Esophagus squamous epithelium (tissue), 4 donors: Measurements from ENCODE around the gene WDR1.

Source experiments
- CTCF ChIP-seq, 6 experiments: fragments of 450-650 bp in 4 of 6; fragments of 200-600 bp in 2 of 6; sonication (generic) in 2 of 6; IDR thresholded peaks; one replicate each; pipeline ENCODE4 v1.5.1; 2016 to 2019; ENCODE audit warnings: antibody characterized with exemption in 6 of 6, mild to moderate bottlenecking in 4 of 6, moderate library complexity in 4 of 6
- POLR2A ChIP-seq, 4 donors: fragments of 450-650 bp; IDR thresholded peaks; one replicate each; pipeline ENCODE4 v1.6.1; 2017; ENCODE audit warnings: antibody characterized with exemption in 4 of 4, mild to moderate bottlenecking in 4 of 4, moderate library complexity in 3 of 4

- TF ChIP-seq POLR2A (IDR thresholded peaks at IDR 0.05) (no peak), CTCF (IDR thresholded peaks at IDR 0.05) (no peak)
These were observed 23.4 kb downstream of the WDR1 start for GRCh38 chr4:10093271-10093621.
